WTC11 (cell line): Measurements from ENCODE around the gene PDE8A. TPM values are rescaled to one million over a fixed set of nuclear protein-coding genes. Genes with fewer than 3 reads are reported as not detected.

Experiments
- ATAC-seq: fragments of 200-7000 bp; cut with Tn5 transposase; 2 replicates; pipeline ENCODE4 v1.10.0; 2021; ENCODE audit warnings: mild to moderate bottlenecking, moderate library complexity
- CTCF ChIA-PET: fragments of 300-600 bp; sonication (Branson Sonifier 250); formaldehyde crosslinking; loops from one replicate; lab custom pipeline; 2021; ENCODE audit warnings: antibody characterized with exemption; lab: Charles Lee
- POLR2A ChIA-PET: fragments of 350-600 bp; sonication (Branson Sonifier 250); formaldehyde crosslinking; loops from one replicate; lab custom pipeline; 2021; ENCODE audit warnings: antibody characterized with exemption; lab: Charles Lee
- DNase-seq: peaks from one replicate; pipeline ENCODE4 v3.0.0; 2021; ENCODE audit warnings: low spot score
- H3K27ac Mint-ChIP-seq: 2 replicates; pipeline ENCODE4 v1.8.0; 2021; ENCODE audit warnings: mixed read lengths
- H3K27me3 Mint-ChIP-seq: 2 replicates; pipeline ENCODE4 v1.8.0; 2021; ENCODE audit warnings: low read depth, mild to moderate bottlenecking, moderate library complexity, mixed read lengths
- H3K36me3 Mint-ChIP-seq: 2 replicates; pipeline ENCODE4 v1.8.0; 2021; ENCODE audit warnings: mixed read lengths
- H3K4me1 Mint-ChIP-seq: 2 replicates; pipeline ENCODE4 v1.8.0; 2022; ENCODE audit warnings: mixed read lengths
- H3K4me3 Mint-ChIP-seq: 2 replicates; pipeline ENCODE4 v1.8.0; 2021; ENCODE audit warnings: mild to moderate bottlenecking, moderate library complexity, mixed read lengths
- H3K9me3 Mint-ChIP-seq: 2 replicates; pipeline ENCODE4 v1.8.0; 2021; ENCODE audit warnings: mixed read lengths
- FOXP1 ChIP-seq: sonication (generic); formaldehyde crosslinking; IDR thresholded peaks from 2 replicates; pipeline ENCODE4 v1.8.0; 2022; ENCODE audit warnings: missing genetic modification reagents, mild to moderate bottlenecking, moderate library complexity, borderline replicate concordance
- GABPB1 ChIP-seq: sonication (generic); formaldehyde crosslinking; IDR thresholded peaks from 2 replicates; pipeline ENCODE4 v1.8.1; 2023; ENCODE audit warnings: mild to moderate bottlenecking, missing genetic modification reagents
- GRHL2 ChIP-seq: fragments of 250-450 bp; sonication (Bioruptor Pico); IDR thresholded peaks from 2 replicates; pipeline ENCODE4 v1.8.0; 2022; ENCODE audit warnings: mild to moderate bottlenecking, moderate library complexity; ENCODE audit not compliant: insufficient replicate concordance, severe bottlenecking
- HMGA2 ChIP-seq: fragments of 250-450 bp; sonication (Bioruptor Pico); IDR thresholded peaks from 2 replicates; pipeline ENCODE4 v1.4.0; 2021; ENCODE audit warnings: mild to moderate bottlenecking, moderate library complexity
- TEAD1 ChIP-seq: sonication (generic); formaldehyde crosslinking; IDR thresholded peaks from 2 replicates; pipeline ENCODE4 v1.8.0; 2022; ENCODE audit warnings: mild to moderate bottlenecking, missing genetic modification reagents
- TP53 ChIP-seq: sonication (generic); formaldehyde crosslinking; IDR thresholded peaks from 2 replicates; pipeline ENCODE4 v1.8.1; 2023; ENCODE audit warnings: mild to moderate bottlenecking, missing genetic modification reagents
- ZBTB21 ChIP-seq: sonication (generic); formaldehyde crosslinking; IDR thresholded peaks from 2 replicates; pipeline ENCODE4 v1.8.1; 2023; ENCODE audit warnings: mild to moderate bottlenecking, missing genetic modification reagents, borderline replicate concordance
- ZNF232 ChIP-seq: sonication (generic); formaldehyde crosslinking; IDR thresholded peaks from 2 replicates; pipeline ENCODE4 v1.8.0; 2022; ENCODE audit warnings: mild to moderate bottlenecking, missing genetic modification reagents
- ZNF263 ChIP-seq: sonication (generic); formaldehyde crosslinking; IDR thresholded peaks from 2 replicates; pipeline ENCODE4 v1.8.1; 2022; ENCODE audit warnings: low read depth, mild to moderate bottlenecking, moderate library complexity, missing genetic modification reagents
- total RNA-seq: library from RNA; stranded (reverse); gene quantifications from 3 replicates; pipeline ENCODE4 v1.2.3, GENCODE V29; 2021
- TF ChIP-seq, protein P1 (sequence below): fragments of 250-450 bp; sonication (Bioruptor Pico); IDR thresholded peaks from 2 replicates; pipeline ENCODE4 v1.8.0; 2021; ENCODE audit warnings: mild to moderate bottlenecking
- TF ChIP-seq, protein P2 (sequence below): sonication (generic); formaldehyde crosslinking; IDR thresholded peaks from 2 replicates; pipeline ENCODE4 v1.8.1; 2023; ENCODE audit warnings: mild to moderate bottlenecking, missing genetic modification reagents, moderate library complexity
- TF ChIP-seq, protein P3 (sequence below): sonication (generic); formaldehyde crosslinking; IDR thresholded peaks from 2 replicates; pipeline ENCODE4 v1.8.0; 2022; ENCODE audit warnings: mild to moderate bottlenecking, missing genetic modification reagents
- TF ChIP-seq, protein P4 (sequence below): sonication (generic); formaldehyde crosslinking; IDR thresholded peaks from 2 replicates; pipeline ENCODE4 v1.8.1; 2022; ENCODE audit warnings: mild to moderate bottlenecking, missing genetic modification reagents, moderate library complexity, borderline replicate concordance
- TF ChIP-seq, protein P5 (sequence below): sonication (generic); formaldehyde crosslinking; IDR thresholded peaks from 2 replicates; pipeline ENCODE4 v1.8.0; 2023; ENCODE audit warnings: mild to moderate bottlenecking, missing genetic modification reagents
- TF ChIP-seq, protein P6 (sequence below): fragments of 250-450 bp; sonication (Bioruptor Pico); conservative IDR thresholded peaks from 2 replicates; pipeline ENCODE4 v1.9.0; 2021; ENCODE audit warnings: mild to moderate bottlenecking
- TF ChIP-seq, protein P7 (sequence below): sonication (generic); formaldehyde crosslinking; conservative IDR thresholded peaks from 2 replicates; pipeline ENCODE4 v1.8.1; 2023; ENCODE audit warnings: mild to moderate bottlenecking, low read depth, missing genetic modification reagents, moderate library complexity
- TF ChIP-seq, protein P8 (sequence below): sonication (generic); formaldehyde crosslinking; IDR thresholded peaks from 2 replicates; pipeline ENCODE4 v1.8.1; 2022; ENCODE audit warnings: low read depth, missing genetic modification reagents, borderline replicate concordance

PDE8A gene
- total RNA-seq, 1 experiment from 2014 or later = 13.9 TPM

DNA sequence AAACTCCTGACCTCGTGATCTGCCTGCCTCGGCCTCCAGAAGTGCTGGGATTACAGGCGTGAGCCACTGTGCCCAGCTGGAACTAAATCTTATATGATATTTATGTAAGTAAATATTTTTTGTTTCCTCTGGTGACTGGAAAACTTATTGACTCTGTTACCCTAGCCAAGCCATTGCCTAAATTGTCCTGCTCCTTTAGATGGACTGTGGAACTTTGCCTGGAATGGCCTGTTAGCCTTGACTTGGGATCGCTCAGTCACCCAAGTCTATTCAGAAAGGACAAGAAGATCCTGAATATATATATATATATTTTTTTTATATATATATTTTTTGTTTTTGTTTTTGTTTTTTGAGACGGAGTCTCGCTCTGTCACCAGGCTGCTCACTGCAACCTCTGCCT, 113.9 kb downstream of the PDE8A start (continued):
- TF ChIP-seq, protein P1, sequence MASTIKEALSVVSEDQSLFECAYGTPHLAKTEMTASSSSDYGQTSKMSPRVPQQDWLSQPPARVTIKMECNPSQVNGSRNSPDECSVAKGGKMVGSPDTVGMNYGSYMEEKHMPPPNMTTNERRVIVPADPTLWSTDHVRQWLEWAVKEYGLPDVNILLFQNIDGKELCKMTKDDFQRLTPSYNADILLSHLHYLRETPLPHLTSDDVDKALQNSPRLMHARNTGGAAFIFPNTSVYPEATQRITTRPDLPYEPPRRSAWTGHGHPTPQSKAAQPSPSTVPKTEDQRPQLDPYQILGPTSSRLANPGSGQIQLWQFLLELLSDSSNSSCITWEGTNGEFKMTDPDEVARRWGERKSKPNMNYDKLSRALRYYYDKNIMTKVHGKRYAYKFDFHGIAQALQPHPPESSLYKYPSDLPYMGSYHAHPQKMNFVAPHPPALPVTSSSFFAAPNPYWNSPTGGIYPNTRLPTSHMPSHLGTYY (CRISPR knock-in tag) = no peak
- TF ChIP-seq, all 79 proteins: peak for 0

DNA sequence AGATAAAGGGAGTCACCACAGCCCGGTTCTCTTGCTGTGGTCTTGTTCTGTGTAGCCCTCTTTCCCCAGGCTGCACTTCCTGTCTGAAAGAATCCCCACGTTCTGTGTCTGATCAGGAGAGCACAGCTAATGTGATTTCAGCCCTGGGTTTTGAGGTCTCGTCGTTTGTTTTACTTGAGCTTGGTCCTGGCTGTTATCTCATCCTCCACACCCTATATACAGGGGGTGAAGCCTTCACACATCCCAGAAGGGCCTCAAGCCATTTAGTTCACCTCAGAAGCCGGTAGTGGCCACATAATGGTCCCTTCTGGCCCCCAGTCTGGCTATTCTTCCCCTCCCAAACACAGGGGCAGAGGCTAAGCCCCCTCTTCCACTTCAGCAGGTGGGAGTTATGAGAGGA, 115.6 kb downstream of the PDE8A start:
- TF ChIP-seq, protein P2, sequence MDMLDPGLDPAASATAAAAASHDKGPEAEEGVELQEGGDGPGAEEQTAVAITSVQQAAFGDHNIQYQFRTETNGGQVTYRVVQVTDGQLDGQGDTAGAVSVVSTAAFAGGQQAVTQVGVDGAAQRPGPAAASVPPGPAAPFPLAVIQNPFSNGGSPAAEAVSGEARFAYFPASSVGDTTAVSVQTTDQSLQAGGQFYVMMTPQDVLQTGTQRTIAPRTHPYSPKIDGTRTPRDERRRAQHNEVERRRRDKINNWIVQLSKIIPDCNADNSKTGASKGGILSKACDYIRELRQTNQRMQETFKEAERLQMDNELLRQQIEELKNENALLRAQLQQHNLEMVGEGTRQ (CRISPR knock-in tag) = no peak
- no peak for TF ChIP-seq ZNF263 (CRISPR knock-in tag)
- no peak for TF ChIP-seq ZNF232 (CRISPR knock-in tag)
- TF ChIP-seq, protein P3, sequence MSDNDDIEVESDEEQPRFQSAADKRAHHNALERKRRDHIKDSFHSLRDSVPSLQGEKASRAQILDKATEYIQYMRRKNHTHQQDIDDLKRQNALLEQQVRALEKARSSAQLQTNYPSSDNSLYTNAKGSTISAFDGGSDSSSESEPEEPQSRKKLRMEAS (CRISPR knock-in tag) = no peak
- no peak for TF ChIP-seq TEAD1
- TF ChIP-seq, protein P4, sequence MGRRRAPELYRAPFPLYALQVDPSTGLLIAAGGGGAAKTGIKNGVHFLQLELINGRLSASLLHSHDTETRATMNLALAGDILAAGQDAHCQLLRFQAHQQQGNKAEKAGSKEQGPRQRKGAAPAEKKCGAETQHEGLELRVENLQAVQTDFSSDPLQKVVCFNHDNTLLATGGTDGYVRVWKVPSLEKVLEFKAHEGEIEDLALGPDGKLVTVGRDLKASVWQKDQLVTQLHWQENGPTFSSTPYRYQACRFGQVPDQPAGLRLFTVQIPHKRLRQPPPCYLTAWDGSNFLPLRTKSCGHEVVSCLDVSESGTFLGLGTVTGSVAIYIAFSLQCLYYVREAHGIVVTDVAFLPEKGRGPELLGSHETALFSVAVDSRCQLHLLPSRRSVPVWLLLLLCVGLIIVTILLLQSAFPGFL (CRISPR knock-in tag) = no peak
- no peak for TF ChIP-seq GRHL2 (CRISPR knock-in tag)
- no peak for TF ChIP-seq TP53
- TF ChIP-seq, protein P5, sequence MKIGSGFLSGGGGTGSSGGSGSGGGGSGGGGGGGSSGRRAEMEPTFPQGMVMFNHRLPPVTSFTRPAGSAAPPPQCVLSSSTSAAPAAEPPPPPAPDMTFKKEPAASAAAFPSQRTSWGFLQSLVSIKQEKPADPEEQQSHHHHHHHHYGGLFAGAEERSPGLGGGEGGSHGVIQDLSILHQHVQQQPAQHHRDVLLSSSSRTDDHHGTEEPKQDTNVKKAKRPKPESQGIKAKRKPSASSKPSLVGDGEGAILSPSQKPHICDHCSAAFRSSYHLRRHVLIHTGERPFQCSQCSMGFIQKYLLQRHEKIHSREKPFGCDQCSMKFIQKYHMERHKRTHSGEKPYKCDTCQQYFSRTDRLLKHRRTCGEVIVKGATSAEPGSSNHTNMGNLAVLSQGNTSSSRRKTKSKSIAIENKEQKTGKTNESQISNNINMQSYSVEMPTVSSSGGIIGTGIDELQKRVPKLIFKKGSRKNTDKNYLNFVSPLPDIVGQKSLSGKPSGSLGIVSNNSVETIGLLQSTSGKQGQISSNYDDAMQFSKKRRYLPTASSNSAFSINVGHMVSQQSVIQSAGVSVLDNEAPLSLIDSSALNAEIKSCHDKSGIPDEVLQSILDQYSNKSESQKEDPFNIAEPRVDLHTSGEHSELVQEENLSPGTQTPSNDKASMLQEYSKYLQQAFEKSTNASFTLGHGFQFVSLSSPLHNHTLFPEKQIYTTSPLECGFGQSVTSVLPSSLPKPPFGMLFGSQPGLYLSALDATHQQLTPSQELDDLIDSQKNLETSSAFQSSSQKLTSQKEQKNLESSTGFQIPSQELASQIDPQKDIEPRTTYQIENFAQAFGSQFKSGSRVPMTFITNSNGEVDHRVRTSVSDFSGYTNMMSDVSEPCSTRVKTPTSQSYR (CRISPR knock-in tag) = no peak
- no peak for TF ChIP-seq FOXP1 (CRISPR knock-in tag)
- no peak for TF ChIP-seq ZBTB21 (CRISPR knock-in tag)
- TF ChIP-seq, protein P6, sequence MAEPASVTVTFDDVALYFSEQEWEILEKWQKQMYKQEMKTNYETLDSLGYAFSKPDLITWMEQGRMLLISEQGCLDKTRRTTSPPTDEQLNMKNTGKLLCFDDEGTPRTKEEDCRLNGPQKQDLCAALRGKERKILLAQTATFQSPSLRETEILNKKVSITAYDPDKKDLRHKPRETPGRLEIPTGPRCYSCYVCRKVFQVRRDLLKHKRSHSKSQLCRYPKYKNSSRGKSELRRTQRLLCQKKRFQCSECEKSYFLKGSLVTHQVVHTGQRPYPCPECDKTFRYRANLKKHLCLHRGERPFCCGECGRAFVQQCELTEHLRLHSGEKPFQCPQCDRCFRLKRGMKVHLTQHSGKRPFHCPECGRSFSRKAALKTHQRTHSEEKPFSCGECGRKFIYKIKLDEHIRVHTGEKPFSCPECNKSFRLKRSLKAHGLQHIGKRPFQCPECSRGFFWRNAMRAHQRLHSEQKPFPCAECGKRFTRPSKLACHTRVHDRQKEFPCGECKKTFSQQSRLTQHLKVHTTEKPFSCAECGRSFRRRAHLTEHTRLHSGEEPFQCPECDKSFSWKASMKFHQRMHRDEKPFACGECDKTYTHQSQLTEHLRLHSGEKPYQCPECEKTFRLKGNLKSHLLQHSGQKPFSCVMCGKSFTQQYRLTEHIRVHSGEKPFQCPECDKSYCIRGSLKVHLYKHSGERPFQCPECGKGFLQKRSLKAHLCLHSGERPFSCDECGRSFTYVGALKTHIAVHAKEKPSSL = no peak
- TF ChIP-seq HMGA2 (CRISPR knock-in tag) = no peak
- no peak for TF ChIP-seq GABPB1 (CRISPR knock-in tag)
- TF ChIP-seq, protein P7, sequence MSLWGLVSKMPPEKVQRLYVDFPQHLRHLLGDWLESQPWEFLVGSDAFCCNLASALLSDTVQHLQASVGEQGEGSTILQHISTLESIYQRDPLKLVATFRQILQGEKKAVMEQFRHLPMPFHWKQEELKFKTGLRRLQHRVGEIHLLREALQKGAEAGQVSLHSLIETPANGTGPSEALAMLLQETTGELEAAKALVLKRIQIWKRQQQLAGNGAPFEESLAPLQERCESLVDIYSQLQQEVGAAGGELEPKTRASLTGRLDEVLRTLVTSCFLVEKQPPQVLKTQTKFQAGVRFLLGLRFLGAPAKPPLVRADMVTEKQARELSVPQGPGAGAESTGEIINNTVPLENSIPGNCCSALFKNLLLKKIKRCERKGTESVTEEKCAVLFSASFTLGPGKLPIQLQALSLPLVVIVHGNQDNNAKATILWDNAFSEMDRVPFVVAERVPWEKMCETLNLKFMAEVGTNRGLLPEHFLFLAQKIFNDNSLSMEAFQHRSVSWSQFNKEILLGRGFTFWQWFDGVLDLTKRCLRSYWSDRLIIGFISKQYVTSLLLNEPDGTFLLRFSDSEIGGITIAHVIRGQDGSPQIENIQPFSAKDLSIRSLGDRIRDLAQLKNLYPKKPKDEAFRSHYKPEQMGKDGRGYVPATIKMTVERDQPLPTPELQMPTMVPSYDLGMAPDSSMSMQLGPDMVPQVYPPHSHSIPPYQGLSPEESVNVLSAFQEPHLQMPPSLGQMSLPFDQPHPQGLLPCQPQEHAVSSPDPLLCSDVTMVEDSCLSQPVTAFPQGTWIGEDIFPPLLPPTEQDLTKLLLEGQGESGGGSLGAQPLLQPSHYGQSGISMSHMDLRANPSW = no peak
- TF ChIP-seq, protein P8, sequence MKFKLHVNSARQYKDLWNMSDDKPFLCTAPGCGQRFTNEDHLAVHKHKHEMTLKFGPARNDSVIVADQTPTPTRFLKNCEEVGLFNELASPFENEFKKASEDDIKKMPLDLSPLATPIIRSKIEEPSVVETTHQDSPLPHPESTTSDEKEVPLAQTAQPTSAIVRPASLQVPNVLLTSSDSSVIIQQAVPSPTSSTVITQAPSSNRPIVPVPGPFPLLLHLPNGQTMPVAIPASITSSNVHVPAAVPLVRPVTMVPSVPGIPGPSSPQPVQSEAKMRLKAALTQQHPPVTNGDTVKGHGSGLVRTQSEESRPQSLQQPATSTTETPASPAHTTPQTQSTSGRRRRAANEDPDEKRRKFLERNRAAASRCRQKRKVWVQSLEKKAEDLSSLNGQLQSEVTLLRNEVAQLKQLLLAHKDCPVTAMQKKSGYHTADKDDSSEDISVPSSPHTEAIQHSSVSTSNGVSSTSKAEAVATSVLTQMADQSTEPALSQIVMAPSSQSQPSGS (CRISPR knock-in tag) = no peak
- ChIA-PET POLR2A (no interaction called here), CTCF (no interaction called here)
- Mint-ChIP-seq H3K4me3 (no peak overlapping the region), H3K27me3 (no peaks in the 10 kb centered on the region), H3K4me1 (no peaks in the 10 kb centered on the region), H3K9me3 (no peaks in the 10 kb centered on the region), H3K27ac (no peak overlapping the region), H3K36me3 (no peaks in the 10 kb centered on the region)
- DNase-seq = no peak
- no peak for ATAC-seq
